ENCODE measurements around the gene SDR42E1. TPM values are rescaled to one million over a fixed set of nuclear protein-coding genes. Genes with fewer than 3 reads are reported as not detected.

SDR42E1 gene
- total and polyA plus RNA-seq, 5 donors from 2014 or later: 1.6 to 3.7 (median 2.0) TPM

DNA sequence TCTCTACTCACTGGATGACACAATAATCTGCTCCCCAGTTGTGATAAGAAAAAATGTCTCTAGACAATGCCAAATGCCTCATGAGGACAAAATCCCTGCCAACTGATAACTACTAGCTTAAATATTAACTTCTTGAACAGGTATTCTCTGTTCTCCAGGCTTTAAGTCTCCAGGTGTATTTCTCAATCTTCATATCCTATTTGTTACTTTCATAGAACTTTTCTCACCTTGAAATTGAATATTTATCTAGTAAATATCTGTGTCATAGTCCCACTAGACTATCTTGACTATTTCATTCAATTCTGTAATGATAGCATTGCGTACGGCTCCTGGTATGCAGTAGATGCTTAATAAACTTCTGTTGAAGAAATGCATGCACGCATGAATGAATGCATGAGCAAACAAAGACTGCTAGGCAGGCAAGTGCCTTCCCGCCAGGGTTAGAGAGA is 39.7 kb upstream of the SDR42E1 start:
- Histone ChIP-seq H3K27ac (ENCODE audit: insufficient read depth, low read length, poor library complexity, severe bottlenecking) (no peak overlapping the region), H3K4me1 (ENCODE audit: control insufficient read depth, insufficient read depth, low read length, poor library complexity, severe bottlenecking) (no peaks in the 10 kb centered on the region), H3K4me3 (ENCODE audit: low read depth, low read length) (no peak overlapping the region), H3K9me3 (ENCODE audit: control insufficient read depth in 2 of 2, low read length in 2 of 2) (no peaks in the 10 kb centered on the region), H3K27me3 (ENCODE audit: control insufficient read depth, insufficient read depth, low read length) (peaks cover 3% of the 10 kb centered on the region), H3K36me3 (ENCODE audit: control insufficient read depth, insufficient read depth, low read length) (no peaks in the 10 kb centered on the region)
- DNase-seq: no peak
- Mint-ChIP-seq H3K27me3 (peaks cover 5% of the 10 kb centered on the region), H3K36me3 (no peaks in the 10 kb centered on the region), H3K27ac (no peak overlapping the region), H3K4me3 (no peak overlapping the region), H3K9me3 (peaks cover 0 to 2% (median 0%) of the 10 kb centered on the region in 7 donors), H3K4me1 (no peaks in the 10 kb centered on the region)
- no peak for ATAC-seq (ENCODE audit: low read depth in 2 of 2)

DNA sequence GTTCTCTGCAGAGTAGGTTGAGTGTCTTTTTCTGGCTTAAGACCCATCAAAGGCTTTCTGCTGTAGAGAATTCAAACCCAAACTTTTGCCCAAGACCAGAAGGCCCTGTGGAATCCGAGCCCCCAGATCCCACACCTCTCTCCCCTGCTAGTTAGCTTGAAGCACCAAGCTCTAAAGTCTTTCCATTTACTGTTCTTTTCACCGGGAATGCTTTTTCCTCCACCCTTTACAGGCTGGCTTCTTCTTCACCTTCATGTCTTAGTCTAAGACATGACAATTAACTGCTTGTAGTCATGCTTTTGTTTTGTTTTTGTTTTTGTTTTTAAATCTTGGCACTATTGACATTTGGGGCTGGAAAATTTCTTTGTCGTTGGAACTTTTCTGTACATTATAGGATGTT is 39.2 kb upstream of the SDR42E1 start:
- H3K27ac Mint-ChIP-seq: peak overlapping the region in 1 of 3 donors; percentile 59
- Histone ChIP-seq H3K27ac (ENCODE audit: insufficient read depth, low read length, poor library complexity, severe bottlenecking) (no peak overlapping the region), H3K27me3 (ENCODE audit: control insufficient read depth, insufficient read depth, low read length) (peaks cover 3% of the 10 kb centered on the region), H3K36me3 (ENCODE audit: control insufficient read depth, insufficient read depth, low read length) (no peaks in the 10 kb centered on the region), H3K4me3 (ENCODE audit: low read depth, low read length) (no peak overlapping the region), H3K4me1 (ENCODE audit: control insufficient read depth, insufficient read depth, low read length, poor library complexity, severe bottlenecking) (no peaks in the 10 kb centered on the region), H3K9me3 (ENCODE audit: control insufficient read depth in 2 of 2, low read length in 2 of 2) (no peaks in the 10 kb centered on the region)
- no peak for DNase-seq
- peaks cover 5% of the 10 kb centered on the region for H3K27me3 Mint-ChIP-seq
- no peak for ATAC-seq (ENCODE audit: low read depth in 2 of 2)
- no peaks in the 10 kb centered on the region for H3K36me3 Mint-ChIP-seq
- H3K9me3 Mint-ChIP-seq: peaks cover 0 to 2% (median 0%) of the 10 kb centered on the region in 7 donors
- H3K4me1 Mint-ChIP-seq: no peaks in the 10 kb centered on the region
- no peak overlapping the region for H3K4me3 Mint-ChIP-seq

DNA sequence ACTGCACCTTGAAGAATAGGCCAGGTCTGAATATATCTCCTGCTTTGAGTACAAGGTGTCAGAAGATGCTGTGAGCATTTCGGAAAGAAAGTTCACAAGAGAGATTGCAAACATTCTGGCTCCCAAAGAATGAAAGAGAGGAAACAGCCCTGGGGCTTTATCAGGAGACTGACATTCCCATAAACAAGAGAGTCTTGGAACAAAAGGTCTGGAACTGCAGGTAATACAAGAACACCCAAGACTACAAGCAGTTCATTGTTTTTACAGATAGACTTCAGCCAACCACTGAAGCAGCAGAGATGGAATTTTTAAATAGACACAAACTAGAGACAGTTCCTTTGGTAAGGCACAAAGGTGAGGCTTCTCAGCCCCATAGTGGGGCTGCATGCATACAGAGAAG is 38.2 kb upstream of the SDR42E1 start:
- Histone ChIP-seq H3K27me3 (ENCODE audit: control insufficient read depth, insufficient read depth, low read length) (peaks cover 3% of the 10 kb centered on the region), H3K9me3 (ENCODE audit: control insufficient read depth in 2 of 2, low read length in 2 of 2) (no peaks in the 10 kb centered on the region), H3K4me1 (ENCODE audit: control insufficient read depth, insufficient read depth, low read length, poor library complexity, severe bottlenecking) (no peaks in the 10 kb centered on the region), H3K36me3 (ENCODE audit: control insufficient read depth, insufficient read depth, low read length) (no peaks in the 10 kb centered on the region), H3K27ac (ENCODE audit: insufficient read depth, low read length, poor library complexity, severe bottlenecking) (no peak overlapping the region), H3K4me3 (ENCODE audit: low read depth, low read length) (no peak overlapping the region)
- H3K9me3 Mint-ChIP-seq: peaks cover 0 to 2% (median 0%) of the 10 kb centered on the region in 7 donors
- H3K4me3 Mint-ChIP-seq: no peak overlapping the region
- DNase-seq: no peak
- peaks cover 5% of the 10 kb centered on the region for H3K27me3 Mint-ChIP-seq
- no peaks in the 10 kb centered on the region for H3K36me3 Mint-ChIP-seq
- H3K27ac Mint-ChIP-seq: no peak overlapping the region
- ATAC-seq (ENCODE audit: low read depth in 2 of 2): no peak
- no peaks in the 10 kb centered on the region for H3K4me1 Mint-ChIP-seq

DNA sequence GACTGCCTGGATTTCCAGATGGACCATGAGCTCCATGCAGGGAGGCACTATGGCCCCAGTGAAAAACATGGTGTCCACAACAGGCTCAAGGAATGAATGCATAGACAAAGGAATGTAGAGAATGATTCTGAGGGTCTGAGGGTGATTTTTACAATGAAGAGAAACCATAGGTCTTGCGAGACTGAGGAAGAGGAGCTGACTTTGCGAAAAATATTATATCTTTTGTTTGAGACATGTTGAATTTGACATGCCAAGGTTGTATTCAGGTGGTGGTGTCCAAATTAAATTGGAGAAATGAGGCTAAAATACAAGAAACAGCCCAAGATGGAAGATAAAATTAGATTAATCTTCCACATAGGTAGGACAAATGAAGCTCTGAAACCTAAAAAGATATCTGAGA is 36.5 kb upstream of the SDR42E1 start:
- ATAC-seq (ENCODE audit: low read depth in 2 of 2) (no peak), DNase-seq (no peak)
- Histone ChIP-seq H3K27me3 (ENCODE audit: control insufficient read depth, insufficient read depth, low read length) (peaks cover 3% of the 10 kb centered on the region), H3K9me3 (ENCODE audit: control insufficient read depth in 2 of 2, low read length in 2 of 2) (no peaks in the 10 kb centered on the region), H3K27ac (ENCODE audit: insufficient read depth, low read length, poor library complexity, severe bottlenecking) (no peak overlapping the region), H3K36me3 (ENCODE audit: control insufficient read depth, insufficient read depth, low read length) (no peaks in the 10 kb centered on the region), H3K4me3 (ENCODE audit: low read depth, low read length) (no peak overlapping the region), H3K4me1 (ENCODE audit: control insufficient read depth, insufficient read depth, low read length, poor library complexity, severe bottlenecking) (no peaks in the 10 kb centered on the region)
- no peak overlapping the region for H3K27ac Mint-ChIP-seq
- peaks cover 5% of the 10 kb centered on the region for H3K27me3 Mint-ChIP-seq
- no peaks in the 10 kb centered on the region for H3K36me3 Mint-ChIP-seq
- H3K4me1 Mint-ChIP-seq: no peaks in the 10 kb centered on the region
- peaks cover 0 to 2% (median 0%) of the 10 kb centered on the region in 7 donors for H3K9me3 Mint-ChIP-seq
- no peak overlapping the region for H3K4me3 Mint-ChIP-seq

DNA sequence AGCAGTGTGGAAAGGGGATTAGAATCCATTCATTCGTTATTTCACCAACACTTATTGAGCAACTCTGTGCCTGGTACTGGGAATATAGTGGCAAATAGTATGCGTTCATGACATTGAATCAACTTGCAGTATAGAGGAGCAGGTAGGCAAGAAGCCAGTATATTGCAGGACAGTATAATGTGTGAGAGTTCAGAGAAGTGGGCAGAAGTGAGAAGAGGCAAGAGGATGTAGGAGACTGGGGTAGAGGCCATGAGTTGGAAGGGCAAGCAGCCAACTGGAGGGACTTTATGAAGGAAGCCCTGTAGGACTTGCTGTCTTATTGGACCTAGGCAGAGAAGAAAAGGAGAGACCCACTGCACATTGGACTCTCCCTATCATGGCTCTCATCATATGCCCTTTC is 36.1 kb upstream of the SDR42E1 start:
- Histone ChIP-seq H3K9me3 (ENCODE audit: control insufficient read depth in 2 of 2, low read length in 2 of 2) (no peaks in the 10 kb centered on the region), H3K4me3 (ENCODE audit: low read depth, low read length) (no peak overlapping the region), H3K27ac (ENCODE audit: insufficient read depth, low read length, poor library complexity, severe bottlenecking) (no peak overlapping the region), H3K4me1 (ENCODE audit: control insufficient read depth, insufficient read depth, low read length, poor library complexity, severe bottlenecking) (no peaks in the 10 kb centered on the region), H3K27me3 (ENCODE audit: control insufficient read depth, insufficient read depth, low read length) (peaks cover 3% of the 10 kb centered on the region), H3K36me3 (ENCODE audit: control insufficient read depth, insufficient read depth, low read length) (no peaks in the 10 kb centered on the region)
- no peak for ATAC-seq (ENCODE audit: low read depth in 2 of 2)
- Mint-ChIP-seq H3K4me1 (no peaks in the 10 kb centered on the region), H3K9me3 (peaks cover 0 to 2% (median 0%) of the 10 kb centered on the region in 7 donors), H3K27me3 (peaks cover 5% of the 10 kb centered on the region), H3K36me3 (no peaks in the 10 kb centered on the region), H3K4me3 (no peak overlapping the region), H3K27ac (no peak overlapping the region)
- no peak for DNase-seq

DNA sequence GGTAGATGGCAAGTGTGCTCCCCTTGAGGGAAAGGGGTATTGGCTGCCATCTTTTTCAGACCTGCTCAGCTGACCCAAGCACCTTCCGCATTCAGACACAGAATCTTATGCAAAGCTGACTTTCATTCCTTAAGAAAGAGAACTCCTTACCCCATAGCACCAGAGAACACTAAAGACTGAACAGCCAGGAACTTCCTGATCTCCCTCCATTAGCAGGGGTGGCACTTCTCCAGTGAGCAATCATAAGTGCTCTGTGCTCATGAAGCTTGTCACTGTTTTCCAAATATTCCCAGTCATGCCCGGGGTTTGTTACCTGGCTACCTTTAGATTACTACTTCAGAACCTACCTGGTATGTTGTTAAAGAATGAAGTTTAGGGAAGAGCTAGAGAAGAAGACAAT is 35.7 kb upstream of the SDR42E1 start:
- no peak overlapping the region for H3K4me3 Mint-ChIP-seq
- H3K36me3 Mint-ChIP-seq: no peaks in the 10 kb centered on the region
- Histone ChIP-seq H3K4me3 (ENCODE audit: low read depth, low read length) (no peak overlapping the region), H3K27me3 (ENCODE audit: control insufficient read depth, insufficient read depth, low read length) (peaks cover 3% of the 10 kb centered on the region), H3K9me3 (ENCODE audit: control insufficient read depth in 2 of 2, low read length in 2 of 2) (no peaks in the 10 kb centered on the region), H3K4me1 (ENCODE audit: control insufficient read depth, insufficient read depth, low read length, poor library complexity, severe bottlenecking) (no peaks in the 10 kb centered on the region), H3K36me3 (ENCODE audit: control insufficient read depth, insufficient read depth, low read length) (no peaks in the 10 kb centered on the region), H3K27ac (ENCODE audit: insufficient read depth, low read length, poor library complexity, severe bottlenecking) (no peak overlapping the region)
- no peak overlapping the region for H3K27ac Mint-ChIP-seq
- no peaks in the 10 kb centered on the region for H3K4me1 Mint-ChIP-seq
- DNase-seq: no peak
- no peak for ATAC-seq (ENCODE audit: low read depth in 2 of 2)
- H3K9me3 Mint-ChIP-seq: peaks cover 0 to 2% (median 0%) of the 10 kb centered on the region in 7 donors
- H3K27me3 Mint-ChIP-seq: peaks cover 5% of the 10 kb centered on the region

DNA sequence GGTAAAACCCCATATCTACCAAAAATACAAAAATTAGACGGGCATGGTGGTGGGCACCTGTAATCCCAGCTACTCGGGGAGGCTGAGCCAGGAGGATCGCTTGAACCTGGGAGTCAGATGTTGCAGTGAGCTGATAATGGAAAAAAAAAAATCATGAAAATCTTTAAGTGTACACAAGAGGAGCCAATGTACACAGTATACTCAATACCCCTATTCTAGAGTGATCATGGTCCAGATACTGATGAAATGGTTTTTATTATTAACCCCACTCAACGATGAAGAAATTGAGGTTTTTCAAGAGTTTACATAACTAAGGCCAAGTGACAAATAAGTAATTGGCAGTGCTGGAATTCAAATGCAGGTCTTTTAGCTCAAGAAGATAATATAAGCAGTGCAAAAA is 35.3 kb upstream of the SDR42E1 start:
- Histone ChIP-seq H3K4me1 (ENCODE audit: control insufficient read depth, insufficient read depth, low read length, poor library complexity, severe bottlenecking) (no peaks in the 10 kb centered on the region), H3K4me3 (ENCODE audit: low read depth, low read length) (no peak overlapping the region), H3K9me3 (ENCODE audit: control insufficient read depth in 2 of 2, low read length in 2 of 2) (no peaks in the 10 kb centered on the region), H3K27me3 (ENCODE audit: control insufficient read depth, insufficient read depth, low read length) (peaks cover 3% of the 10 kb centered on the region), H3K36me3 (ENCODE audit: control insufficient read depth, insufficient read depth, low read length) (no peaks in the 10 kb centered on the region), H3K27ac (ENCODE audit: insufficient read depth, low read length, poor library complexity, severe bottlenecking) (no peak overlapping the region)
- no peaks in the 10 kb centered on the region for H3K4me1 Mint-ChIP-seq
- no peak overlapping the region for H3K27ac Mint-ChIP-seq
- ATAC-seq (ENCODE audit: low read depth in 2 of 2) (no peak), DNase-seq (no peak)
- H3K4me3 Mint-ChIP-seq: no peak overlapping the region
- H3K36me3 Mint-ChIP-seq: no peaks in the 10 kb centered on the region
- H3K27me3 Mint-ChIP-seq: peaks cover 5% of the 10 kb centered on the region
- peaks cover 0 to 2% (median 0%) of the 10 kb centered on the region in 7 donors for H3K9me3 Mint-ChIP-seq

DNA sequence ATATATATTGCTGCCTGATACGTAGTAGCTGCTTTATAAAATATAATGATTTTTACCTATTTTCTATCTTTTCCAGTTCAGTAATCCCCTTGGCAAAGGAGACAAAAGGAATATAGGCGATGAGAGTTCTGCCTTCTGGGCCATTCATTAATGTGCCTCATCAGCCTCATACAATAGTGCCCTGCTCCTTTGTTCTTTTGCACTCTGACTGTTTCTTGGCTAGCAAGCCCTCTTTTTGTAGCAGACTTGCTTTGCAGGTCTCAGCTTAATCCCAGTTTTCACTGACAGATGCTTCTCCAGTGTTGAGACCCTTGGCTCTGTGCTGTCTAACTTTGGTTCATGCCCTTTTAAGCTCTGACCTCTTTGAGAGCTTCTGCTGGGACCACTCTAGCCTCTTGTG is 34.2 kb upstream of the SDR42E1 start:
- H3K36me3 Mint-ChIP-seq: no peaks in the 10 kb centered on the region
- Histone ChIP-seq H3K4me3 (ENCODE audit: low read depth, low read length) (no peak overlapping the region), H3K9me3 (ENCODE audit: control insufficient read depth in 2 of 2, low read length in 2 of 2) (no peaks in the 10 kb centered on the region), H3K27me3 (ENCODE audit: control insufficient read depth, insufficient read depth, low read length) (peaks cover 3% of the 10 kb centered on the region), H3K27ac (ENCODE audit: insufficient read depth, low read length, poor library complexity, severe bottlenecking) (no peak overlapping the region), H3K4me1 (ENCODE audit: control insufficient read depth, insufficient read depth, low read length, poor library complexity, severe bottlenecking) (no peaks in the 10 kb centered on the region), H3K36me3 (ENCODE audit: control insufficient read depth, insufficient read depth, low read length) (no peaks in the 10 kb centered on the region)
- H3K27ac Mint-ChIP-seq: no peak overlapping the region
- H3K4me3 Mint-ChIP-seq: no peak overlapping the region
- ATAC-seq (ENCODE audit: low read depth in 2 of 2) (no peak), DNase-seq (no peak)
- peaks cover 0 to 2% (median 0%) of the 10 kb centered on the region in 7 donors for H3K9me3 Mint-ChIP-seq
- no peaks in the 10 kb centered on the region for H3K4me1 Mint-ChIP-seq
- H3K27me3 Mint-ChIP-seq: peaks cover 5% of the 10 kb centered on the region
